ENCODE measurements around the gene KLC3.

The KLC3 gene

DNA sequence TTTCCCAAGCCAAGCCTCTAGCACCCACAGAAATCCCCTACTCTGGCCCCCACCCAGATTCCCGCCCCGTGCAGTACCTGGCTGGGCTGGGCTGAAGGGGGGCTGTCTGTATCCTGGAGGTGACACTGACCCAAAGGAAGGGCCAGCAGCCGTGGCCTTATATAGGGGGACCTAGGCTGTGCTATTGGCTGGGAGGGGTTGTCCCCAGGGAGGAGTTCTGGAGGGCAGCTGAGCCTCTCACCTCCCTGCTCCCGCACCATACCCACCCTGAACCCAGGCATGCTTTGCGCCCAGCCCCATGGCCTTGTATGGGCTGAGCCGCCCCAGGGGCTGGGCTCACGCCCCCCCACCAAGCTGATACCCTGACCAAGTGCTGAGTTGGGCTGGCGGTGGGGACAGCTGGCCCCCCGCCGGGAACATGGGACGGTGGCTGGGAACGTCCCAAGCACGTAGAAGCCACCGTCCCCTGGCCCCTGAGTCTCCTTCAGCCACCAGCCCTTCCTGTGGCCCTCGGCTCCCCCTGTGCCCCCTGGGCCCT lies 17.7 kb upstream of the KLC3 start, which contains the start of gene CKM:
Gene CKM, minus strand, starts transcription at position 132 of the 538 bp plus-strand sequence. CDS start 3,162 bp downstream, outside the sequence.
- no peak within 1 kb of the TSS for H2AFZ ChIP-seq (ENCODE audit: low read depth, low read length)
- no peak within 1 kb of the TSS for H3K4me3 ChIP-seq (ENCODE audit: low read depth in 1 of 2, low read length in 2 of 2)
- H3K79me2 ChIP-seq (ENCODE audit: insufficient read depth, low read length): no peaks in the 10 kb centered on the region

DNA sequence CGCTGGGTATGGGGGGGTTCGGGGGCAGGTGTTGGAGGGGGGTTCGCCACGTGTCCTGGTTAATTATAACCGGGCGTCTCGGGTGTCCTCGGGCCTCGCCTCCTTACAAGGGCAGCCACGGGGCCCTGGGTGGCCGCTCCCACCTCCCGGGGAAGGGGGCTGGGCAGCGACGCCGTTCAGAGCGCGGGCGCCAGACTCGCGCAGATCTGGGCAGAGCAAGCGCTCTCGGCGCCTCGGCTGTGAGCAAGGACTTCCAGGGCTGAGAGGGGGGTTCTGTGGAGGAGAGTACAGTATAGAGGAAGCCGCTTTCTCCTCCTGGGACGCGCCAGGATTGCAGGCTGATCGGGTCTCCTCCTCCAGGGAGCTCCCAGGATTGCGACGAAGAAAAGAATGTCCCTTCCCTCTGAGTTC lies 16.9 kb upstream of the KLC3 start:
- Histone ChIP-seq H3K4me1 (ENCODE audit: insufficient read depth, low read length) (0 out of 2 replicates have a peak, but pooled peaks cover 4% of the 10 kb centered on the region), H3K4me2 (ENCODE audit: insufficient read depth, low read length) (no peak overlapping the region)

More for the DNA sequence above, 17.7 kb upstream of the KLC3 start, which contains the start of gene CKM:
- ATAC-seq (ENCODE audit: insufficient read depth, low read depth): no peak
- no peak within 1 kb of the TSS for H3K4me2 ChIP-seq (ENCODE audit: insufficient read depth, low read length)
- no peaks in the 10 kb centered on the region for H3K36me3 ChIP-seq (ENCODE audit: insufficient read depth, low read length)
- TF ChIP-seq, protein P1, sequence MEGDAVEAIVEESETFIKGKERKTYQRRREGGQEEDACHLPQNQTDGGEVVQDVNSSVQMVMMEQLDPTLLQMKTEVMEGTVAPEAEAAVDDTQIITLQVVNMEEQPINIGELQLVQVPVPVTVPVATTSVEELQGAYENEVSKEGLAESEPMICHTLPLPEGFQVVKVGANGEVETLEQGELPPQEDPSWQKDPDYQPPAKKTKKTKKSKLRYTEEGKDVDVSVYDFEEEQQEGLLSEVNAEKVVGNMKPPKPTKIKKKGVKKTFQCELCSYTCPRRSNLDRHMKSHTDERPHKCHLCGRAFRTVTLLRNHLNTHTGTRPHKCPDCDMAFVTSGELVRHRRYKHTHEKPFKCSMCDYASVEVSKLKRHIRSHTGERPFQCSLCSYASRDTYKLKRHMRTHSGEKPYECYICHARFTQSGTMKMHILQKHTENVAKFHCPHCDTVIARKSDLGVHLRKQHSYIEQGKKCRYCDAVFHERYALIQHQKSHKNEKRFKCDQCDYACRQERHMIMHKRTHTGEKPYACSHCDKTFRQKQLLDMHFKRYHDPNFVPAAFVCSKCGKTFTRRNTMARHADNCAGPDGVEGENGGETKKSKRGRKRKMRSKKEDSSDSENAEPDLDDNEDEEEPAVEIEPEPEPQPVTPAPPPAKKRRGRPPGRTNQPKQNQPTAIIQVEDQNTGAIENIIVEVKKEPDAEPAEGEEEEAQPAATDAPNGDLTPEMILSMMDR (IDR thresholded peaks at IDR 0.05; ENCODE audit: borderline replicate concordance, extremely low read depth, low read length, poor library complexity, severe bottlenecking): no peak
- no peak for TF ChIP-seq EZH2 (IDR thresholded peaks at IDR 0.05; ENCODE audit: borderline replicate concordance, low read depth, low read length, severe bottlenecking)
- H4K20me1 ChIP-seq (ENCODE audit: insufficient read depth, low read length): no peaks in the 10 kb centered on the region
- no peak within 1 kb of the TSS for H3K9ac ChIP-seq (ENCODE audit: low read depth, low read length)
- no peak for DNase-seq
- H3K27me3 ChIP-seq (ENCODE audit: insufficient read depth, low read length, poor library complexity): no peaks in the 10 kb centered on the region
- no peak within 1 kb of the TSS; the same call in 1 of the 2 replicates for H3K27ac ChIP-seq (ENCODE audit: low read length)
- 0 out of 2 replicates have a peak, but pooled peaks cover 4% of the 10 kb centered on the region for H3K4me1 ChIP-seq (ENCODE audit: insufficient read depth, low read length)
- H3K9me3 ChIP-seq (ENCODE audit: insufficient read depth, low read length, severe bottlenecking): no peaks in the 10 kb centered on the region

DNA sequence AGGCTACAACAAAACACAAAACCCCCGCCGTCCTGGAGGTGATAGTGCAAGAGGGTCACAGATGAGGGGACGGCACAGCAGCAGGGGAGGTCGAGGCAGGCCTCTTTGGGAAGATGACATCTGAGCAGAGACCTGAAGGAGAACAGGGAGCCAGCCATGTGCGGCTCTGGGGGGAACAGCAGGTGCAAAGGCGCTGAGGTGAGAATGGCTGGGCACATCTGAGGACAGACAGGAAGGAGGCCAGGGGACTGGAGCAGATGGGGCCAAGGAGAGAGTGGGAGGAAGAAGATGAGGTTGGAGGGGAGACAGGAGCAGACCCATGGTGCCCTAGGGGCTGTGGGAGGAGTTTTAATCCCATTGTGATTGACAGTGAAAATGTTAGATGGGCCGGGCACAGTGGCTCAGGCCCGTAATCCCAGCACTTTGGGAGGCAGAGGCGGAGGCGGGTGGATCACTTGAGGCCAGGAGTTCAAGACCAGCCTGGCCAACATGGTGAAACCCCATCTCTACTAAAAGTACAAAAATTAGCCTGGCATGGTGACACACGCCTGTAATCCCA lies 16.1 kb upstream of the KLC3 start:
- H3K4me2 ChIP-seq (ENCODE audit: insufficient read depth, low read length): no peak overlapping the region
- TF ChIP-seq, protein P1 (IDR thresholded peaks at IDR 0.05; ENCODE audit: borderline replicate concordance, extremely low read depth, low read length, poor library complexity, severe bottlenecking): no peak
- no peak for TF ChIP-seq EZH2 (IDR thresholded peaks at IDR 0.05; ENCODE audit: borderline replicate concordance, low read depth, low read length, severe bottlenecking)
- ATAC-seq (ENCODE audit: insufficient read depth, low read depth): no peak

More for the DNA sequence above, 16.9 kb upstream of the KLC3 start:
- no peak overlapping the region for H2AFZ ChIP-seq (ENCODE audit: low read depth, low read length)
- no peaks in the 10 kb centered on the region for H3K36me3 ChIP-seq (ENCODE audit: insufficient read depth, low read length)
- no peak overlapping the region for H3K9ac ChIP-seq (ENCODE audit: low read depth, low read length)
- no peaks in the 10 kb centered on the region for H3K9me3 ChIP-seq (ENCODE audit: insufficient read depth, low read length, severe bottlenecking)
- H3K27me3 ChIP-seq (ENCODE audit: insufficient read depth, low read length, poor library complexity): no peaks in the 10 kb centered on the region
- H3K27ac ChIP-seq (ENCODE audit: low read length): no peak overlapping the region
- H3K4me3 ChIP-seq (ENCODE audit: low read depth in 1 of 2, low read length in 2 of 2): no peak overlapping the region
- no peaks in the 10 kb centered on the region for H4K20me1 ChIP-seq (ENCODE audit: insufficient read depth, low read length)
- TF ChIP-seq EZH2 (IDR thresholded peaks at IDR 0.05; ENCODE audit: borderline replicate concordance, low read depth, low read length, severe bottlenecking): no peak
- TF ChIP-seq, protein P1 (IDR thresholded peaks at IDR 0.05; ENCODE audit: borderline replicate concordance, extremely low read depth, low read length, poor library complexity, severe bottlenecking): no peak
- H3K79me2 ChIP-seq (ENCODE audit: insufficient read depth, low read length): no peaks in the 10 kb centered on the region
- DNase-seq: no peak
- no peak for ATAC-seq (ENCODE audit: insufficient read depth, low read depth)

More for the DNA sequence above, 16.1 kb upstream of the KLC3 start:
- 0 out of 2 replicates have a peak, but pooled peaks cover 4% of the 10 kb centered on the region for H3K4me1 ChIP-seq (ENCODE audit: insufficient read depth, low read length)
- no peak overlapping the region for H3K27ac ChIP-seq (ENCODE audit: low read length)
- no peaks in the 10 kb centered on the region for H3K36me3 ChIP-seq (ENCODE audit: insufficient read depth, low read length)
- no peak overlapping the region for H3K4me3 ChIP-seq (ENCODE audit: low read depth in 1 of 2, low read length in 2 of 2)
- H2AFZ ChIP-seq (ENCODE audit: low read depth, low read length): no peak overlapping the region
- no peaks in the 10 kb centered on the region for H3K27me3 ChIP-seq (ENCODE audit: insufficient read depth, low read length, poor library complexity)
- H4K20me1 ChIP-seq (ENCODE audit: insufficient read depth, low read length): no peaks in the 10 kb centered on the region
- DNase-seq: no peak
- no peaks in the 10 kb centered on the region for H3K9me3 ChIP-seq (ENCODE audit: insufficient read depth, low read length, severe bottlenecking)
- no peak overlapping the region for H3K9ac ChIP-seq (ENCODE audit: low read depth, low read length)
- H3K79me2 ChIP-seq (ENCODE audit: insufficient read depth, low read length): no peaks in the 10 kb centered on the region
